ENCODE results near the gene BLOC1S1. TPM values are rescaled to one million over a fixed set of nuclear protein-coding genes. Genes with fewer than 3 reads are reported as not detected.

The BLOC1S1 gene
- total and polyA plus RNA-seq, 2 of the 4 experiments (the other 2 are of a cell fraction) = 128 to 285 TPM

DNA sequence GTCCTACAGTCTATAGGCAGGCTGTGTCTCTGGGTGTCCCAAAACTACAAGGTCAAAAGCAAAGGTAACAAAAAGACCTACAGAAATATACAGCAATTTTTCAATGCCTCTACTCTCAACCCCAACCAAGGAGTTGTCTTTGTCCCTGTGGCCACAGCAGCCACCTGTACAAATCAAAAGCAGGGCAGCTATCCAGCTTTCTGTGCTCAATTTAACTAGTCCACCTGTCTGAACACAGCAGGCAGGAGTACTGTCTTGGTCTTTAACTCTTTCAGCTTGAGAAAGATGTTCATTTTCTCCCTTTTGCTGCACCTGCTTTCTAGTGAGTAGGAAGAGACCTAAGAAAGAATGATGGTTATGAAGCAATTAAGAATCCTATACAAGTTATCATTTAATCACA, 46.8 kb downstream of the BLOC1S1 start:
- intact Hi-C loops (cut with micrococcal nuclease) (no loop called here), in situ Hi-C loops (cut with MboI; ENCODE audit: low sequenced_read_pairs) (no loop called here), dilution Hi-C loops (cut with HindIII; ENCODE audit: low sequenced_read_pairs, unreplicated experiment) (no loop called here)
- ChIA-PET POLR2A (ENCODE audit: unreplicated experiment) (no interaction called here), CTCF (no interaction called here)
- Histone ChIP-seq H3K18ac (ENCODE audit: low read depth, low read length) (no peak overlapping the region), H2AFZ (replicated peaks; ENCODE audit: low read length, poor library complexity) (no peak overlapping the region), H2BK15ac (ENCODE audit: low read depth, low read length) (no peak overlapping the region), H3K4ac (ENCODE audit: low read depth, low read length) (no peak overlapping the region), H4K5ac (ENCODE audit: low read depth, low read length) (no peak overlapping the region), H2AK9ac (replicated peaks; ENCODE audit: low read depth, low read length, poor library complexity) (no peak overlapping the region), H3K23ac (ENCODE audit: low read depth, low read length) (no peak overlapping the region), H3K27me3 (ENCODE audit: control insufficient read depth, insufficient read depth, low read length) (no peaks in the 10 kb centered on the region), H3K9me3 (ENCODE audit: control insufficient read depth, insufficient read depth, low read length) (no peaks in the 10 kb centered on the region), H3K79me1 (ENCODE audit: low read depth in 1 of 2, low read length in 2 of 2) (peaks cover 6 to 40% of the 10 kb centered on the region in 2 experiments), H3K9me1 (ENCODE audit: insufficient read depth, low read length) (peaks cover 4% of the 10 kb centered on the region), H3K14ac (replicated peaks; ENCODE audit: low read depth, low read length) (no peak overlapping the region), H4K8ac (ENCODE audit: low read depth in 2 of 2, low read length in 2 of 2) (no peak overlapping the region), H3K4me2 (ENCODE audit: low read depth, low read length) (no peak overlapping the region), H3K36me3 (ENCODE audit: control insufficient read depth, insufficient read depth, low read length) (peaks cover 34% of the 10 kb centered on the region), H3K4me1 (ENCODE audit: control insufficient read depth, insufficient read depth, low read length) (peaks cover 2% of the 10 kb centered on the region; the same call in 1 of the 2 replicates), H2BK5ac (ENCODE audit: low read depth, low read length, poor library complexity, severe bottlenecking) (no peak overlapping the region), H3K4me3 (ENCODE audit: insufficient read depth, low read depth, low read length) (no peak overlapping the region), H3K56ac (ENCODE audit: extremely low read depth, insufficient read depth, low read length) (no peak overlapping the region), H4K20me1 (ENCODE audit: insufficient read depth, low read length) (peaks cover 4% of the 10 kb centered on the region; the same call in 1 of the 2 replicates), H3K9ac (ENCODE audit: low read depth, low read length) (no peak overlapping the region), H2AK5ac (ENCODE audit: low read depth, low read length) (no peak overlapping the region), H4K91ac (ENCODE audit: insufficient read depth, low read depth, low read length) (no peak overlapping the region), H2BK120ac (ENCODE audit: low read depth, low read length) (no peak overlapping the region), H2BK20ac (ENCODE audit: low read depth, low read length) (no peak overlapping the region), H3K27ac (ENCODE audit: insufficient read depth, low read length) (no peak overlapping the region)
- DNase-seq (no peak), ATAC-seq (ENCODE audit: low read depth) (no peak)
- no TSS peak for BruUV-seq (replicated peaks)
- TF ChIP-seq MAFK (IDR thresholded peaks at IDR 0.05; ENCODE audit: low read depth, low read length) = no peak
- TF ChIP-seq ELK1 (IDR thresholded peaks at IDR 0.05; ENCODE audit: borderline replicate concordance, low read depth, low read length) = no peak
- TF ChIP-seq CEBPB (IDR thresholded peaks at IDR 0.05; ENCODE audit: low read depth, low read length) = no peak
- no peak for TF ChIP-seq CHD1 (IDR thresholded peaks at IDR 0.05; ENCODE audit: low read depth, low read length)
- no peak for TF ChIP-seq FOS (IDR thresholded peaks at IDR 0.05; ENCODE audit: low read depth, low read length)
- TF ChIP-seq CTCF (conservative IDR thresholded peaks at IDR 0.05; ENCODE audit: low read depth, low read length) = no peak
- no peak for TF ChIP-seq NFE2L2 (IDR thresholded peaks at IDR 0.05; ENCODE audit: low read depth, low read length)
- TF ChIP-seq SMC3 (IDR thresholded peaks at IDR 0.05; ENCODE audit: low read depth, low read length) = no peak
- TF ChIP-seq RFX5 (IDR thresholded peaks at IDR 0.05; ENCODE audit: low read depth, low read length) = no peak
- no peak for TF ChIP-seq MAZ (IDR thresholded peaks at IDR 0.05; ENCODE audit: borderline replicate concordance, low read depth, low read length)
- TF ChIP-seq RAD21 (IDR thresholded peaks at IDR 0.05; ENCODE audit: low read length) = no peak
- TF ChIP-seq, protein P1, sequence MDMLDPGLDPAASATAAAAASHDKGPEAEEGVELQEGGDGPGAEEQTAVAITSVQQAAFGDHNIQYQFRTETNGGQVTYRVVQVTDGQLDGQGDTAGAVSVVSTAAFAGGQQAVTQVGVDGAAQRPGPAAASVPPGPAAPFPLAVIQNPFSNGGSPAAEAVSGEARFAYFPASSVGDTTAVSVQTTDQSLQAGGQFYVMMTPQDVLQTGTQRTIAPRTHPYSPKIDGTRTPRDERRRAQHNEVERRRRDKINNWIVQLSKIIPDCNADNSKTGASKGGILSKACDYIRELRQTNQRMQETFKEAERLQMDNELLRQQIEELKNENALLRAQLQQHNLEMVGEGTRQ (IDR thresholded peaks at IDR 0.05; ENCODE audit: low read depth, low read length) = no peak

Measured in IMR-90 (cell line).